Keratinocyte (primary cell): ENCODE data around the gene GRM4. TPM values are rescaled to one million over a fixed set of nuclear protein-coding genes. Genes with fewer than 3 reads are reported as not detected.

Source experiments
- DNase-seq: peaks from one replicate; pipeline ENCODE4 v3.0.0-alpha.2; 2011; ENCODE audit warnings: low read depth, missing footprints, low spot score
- FAIRE-seq: peaks from 2 replicates; lab custom pipeline; 2011; peaks lifted over from hg19 to GRCh38; lab: Jason Lieb, UNC
- H2AFZ ChIP-seq: 2 replicates; pipeline ENCODE4 v1.6.0; 2012; ENCODE audit warnings: low read length, control low read depth, inconsistent platforms; ENCODE audit not compliant: control insufficient read depth
- H3K27ac ChIP-seq: 2 replicates; pipeline ENCODE4 v1.5.1; 2011; ENCODE audit warnings: low read length; ENCODE audit not compliant: control insufficient read depth, insufficient read depth
- H3K27me3 ChIP-seq: 3 replicates; pipeline ENCODE4 v1.6.0; 2011; ENCODE audit warnings: low read length; ENCODE audit not compliant: control insufficient read depth, insufficient read depth; ENCODE audit errors: extremely low read depth
- H3K36me3 ChIP-seq, 2 experiments: 2 replicates in 1 of 2; 3 replicates in 1 of 2; pipeline ENCODE4 v1.5.1; 2011; ENCODE audit warnings: low read length in 2 of 2, mild to moderate bottlenecking in 1 of 2; ENCODE audit not compliant: control insufficient read depth in 2 of 2, insufficient read depth in 2 of 2; ENCODE audit errors: extremely low read depth in 1 of 2
- H3K4me1 ChIP-seq: 3 replicates; pipeline ENCODE4 v1.5.1; 2011; ENCODE audit warnings: low read length; ENCODE audit not compliant: control insufficient read depth, insufficient read depth; ENCODE audit errors: extremely low read depth
- H3K4me2 ChIP-seq: 3 replicates; pipeline ENCODE4 v1.6.0; 2011; ENCODE audit warnings: low read depth, low read length; ENCODE audit not compliant: control insufficient read depth, insufficient read depth; ENCODE audit errors: extremely low read depth
- H3K4me3 ChIP-seq, 3 experiments: fragments of 200-600 bp in 1 of 3; sonication (generic) in 1 of 3; 2 replicates in 2 of 3; 3 replicates in 1 of 3; pipeline ENCODE4 v1.5.1; 2011 to 2016; ENCODE audit warnings: low read length in 3 of 3, mild to moderate bottlenecking in 3 of 3, control low read depth in 2 of 3, inconsistent platforms in 1 of 3, low read depth in 1 of 3, mixed read lengths in 1 of 3, mixed run types in 1 of 3, moderate library complexity in 1 of 3; ENCODE audit not compliant: control insufficient read depth in 2 of 3, insufficient read depth in 2 of 3; ENCODE audit errors: extremely low read depth in 1 of 3
- H3K79me2 ChIP-seq: 2 replicates; pipeline ENCODE4 v1.6.0; 2012; ENCODE audit warnings: low read length; ENCODE audit not compliant: control insufficient read depth, insufficient read depth
- H3K9ac ChIP-seq: 3 replicates; pipeline ENCODE4 v1.6.0; 2011; ENCODE audit warnings: low read length; ENCODE audit not compliant: control insufficient read depth, insufficient read depth; ENCODE audit errors: extremely low read depth
- H3K9me1 ChIP-seq: 3 replicates; pipeline ENCODE4 v1.6.0; 2011; ENCODE audit warnings: low read length; ENCODE audit not compliant: control insufficient read depth, insufficient read depth; ENCODE audit errors: extremely low read depth
- H3K9me3 ChIP-seq: 2 replicates; pipeline ENCODE4 v1.5.1; 2012; ENCODE audit warnings: low read depth, low read length; ENCODE audit not compliant: control insufficient read depth
- H4K20me1 ChIP-seq: 3 replicates; pipeline ENCODE4 v1.6.0; 2011; ENCODE audit warnings: low read length; ENCODE audit not compliant: control insufficient read depth, insufficient read depth; ENCODE audit errors: extremely low read depth
- CTCF ChIP-seq, 3 experiments: IDR thresholded peaks in 1 of 3; conservative IDR thresholded peaks in 1 of 3; optimal IDR thresholded peaks in 1 of 3; 2 replicates in 2 of 3; 3 replicates in 1 of 3; pipeline versions ENCODE3 to v1.5.1; 2011; ENCODE audit warnings: low read length in 3 of 3, mild to moderate bottlenecking in 3 of 3, moderate library complexity in 2 of 3, control low read depth in 1 of 3, inconsistent platforms in 1 of 3; ENCODE audit not compliant: insufficient read depth in 2 of 3; ENCODE audit errors: extremely low read depth in 1 of 3
- EZH2 ChIP-seq: IDR thresholded peaks from one replicate; pipeline ENCODE4 v1.6.1; 2012; ENCODE audit warnings: inconsistent platforms, mild to moderate bottlenecking, low read length, moderate library complexity
- dilution Hi-C: fragments of 300-500 bp; cut with MboI; formaldehyde crosslinking; loops from one replicate; pipeline ENCODE4 v1.7.0; 2020; ENCODE audit warnings: low sequenced_read_pairs; ENCODE audit not compliant: extremely low pct_ligation_motif_present
- polyA plus RNA-seq, 5 experiments: library from polyadenylated mRNA; depleted of rRNA in 3 of 5; stranded (reverse) in 3 of 5; stranded (forward) in 1 of 5; unstranded in 1 of 5; fragments of >200 nt; gene quantifications; 1 replicate in 1 of 5; 2 replicates in 3 of 5; 3 replicates in 1 of 5; pipeline versions ENCODE4 v1.2.1 to v1.2.3, GENCODE V29; 2011 to 2012; ENCODE audit warnings: missing spikeins in 2 of 5, low read depth in 1 of 5, low replicate concordance in 1 of 5

Gene GRM4
- polyA plus RNA-seq, 1 donor (not counting 4 experiments of a cell fraction or from before 2014, with no cell fraction given), result not detected

- Histone ChIP-seq H3K36me3 (no peaks in the 10 kb centered on the region), H2AFZ (no peak overlapping the region), H3K79me2 (no peaks in the 10 kb centered on the region), H3K4me1 (no peaks in the 10 kb centered on the region), H3K9ac (no peak overlapping the region), H3K27ac (no peak overlapping the region), H4K20me1 (no peaks in the 10 kb centered on the region), H3K27me3 (peaks cover 3% of the 10 kb centered on the region), H3K9me1 (no peaks in the 10 kb centered on the region), H3K4me2 (no peak overlapping the region), H3K9me3 (no peaks in the 10 kb centered on the region), H3K4me3 (no peak overlapping the region)
- DNase-seq, result no peak
- no peak for TF ChIP-seq EZH2
- TF ChIP-seq CTCF (optimal IDR thresholded peaks at IDR 0.05 in 1 of 3, IDR thresholded peaks at IDR 0.05 in 1 of 3, conservative IDR thresholded peaks at IDR 0.05 in 1 of 3; ENCODE audit: extremely low read depth in 1 of 3, insufficient read depth in 2 of 3, low read length in 3 of 3), result no peak
- dilution Hi-C loops, result no loop called here
- FAIRE-seq, result no peak
Observed at GRCh38 chr6:34022873-34023255, 123.0 kb downstream of the GRM4 start.

DNA sequence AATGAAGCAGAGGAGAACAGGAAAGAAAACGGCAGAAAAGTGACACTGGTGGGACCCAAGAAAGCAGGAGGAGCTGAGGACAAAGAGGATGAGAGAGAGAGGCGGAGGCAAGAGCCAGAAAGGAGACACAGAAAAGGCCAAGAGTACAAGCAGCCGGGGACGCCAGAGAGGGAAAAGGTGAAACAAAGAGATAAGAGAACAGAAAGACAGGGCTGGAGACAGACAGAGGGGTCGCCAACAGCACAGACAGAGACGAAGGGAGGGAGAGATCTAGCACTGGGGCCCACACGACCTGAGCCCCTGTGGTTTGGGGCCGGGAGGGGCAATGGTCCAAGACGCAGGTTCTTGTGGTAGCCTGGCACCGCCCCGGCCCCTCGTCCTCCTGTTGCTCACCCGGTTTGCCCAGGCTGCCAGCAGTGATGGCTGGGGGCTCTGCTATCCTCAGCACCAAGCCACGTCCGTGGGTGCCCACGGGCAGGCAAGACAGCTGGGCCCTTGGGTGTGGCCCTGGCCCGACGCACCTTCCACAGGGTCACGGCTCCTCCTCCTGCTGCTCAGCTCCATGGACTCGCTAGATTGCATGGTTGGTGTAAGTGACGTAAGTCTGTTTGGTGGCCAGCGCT is 123.5 kb downstream of the GRM4 start:
- H3K4me1 ChIP-seq, result no peaks in the 10 kb centered on the region
- no peaks in the 10 kb centered on the region for H3K9me3 ChIP-seq
- no peak overlapping the region for H2AFZ ChIP-seq
- dilution Hi-C loops, result no loop called here
- H3K36me3 ChIP-seq, result no peaks in the 10 kb centered on the region
- no peak overlapping the region for H3K4me2 ChIP-seq
- H3K27me3 ChIP-seq, result peaks cover 3% of the 10 kb centered on the region
- no peaks in the 10 kb centered on the region for H3K79me2 ChIP-seq
- DNase-seq (no peak), FAIRE-seq (no peak)
- no peak overlapping the region for H3K27ac ChIP-seq
- no peak overlapping the region for H3K4me3 ChIP-seq
- no peaks in the 10 kb centered on the region for H4K20me1 ChIP-seq
- H3K9me1 ChIP-seq, result no peaks in the 10 kb centered on the region
- TF ChIP-seq CTCF (optimal IDR thresholded peaks at IDR 0.05 in 1 of 3, IDR thresholded peaks at IDR 0.05 in 1 of 3, conservative IDR thresholded peaks at IDR 0.05 in 1 of 3; ENCODE audit: extremely low read depth in 1 of 3, insufficient read depth in 2 of 3, low read length in 3 of 3), result no peak
- no peak for TF ChIP-seq EZH2
- no peak overlapping the region for H3K9ac ChIP-seq
